H9 (cell line): ENCODE data around the gene CCDC85A. TPM values are rescaled to one million over a fixed set of nuclear protein-coding genes. Genes with fewer than 3 reads are reported as not detected.

Experiments used
- DNase-seq: peaks from one replicate; pipeline ENCODE4 v3.0.0-alpha.2; 2017
- H2AFZ ChIP-seq: one replicate; pipeline ENCODE4 v1.6.1; 2013; ENCODE audit warnings: mild to moderate bottlenecking, low read length, control low read depth, moderate library complexity
- H2AK5ac ChIP-seq: 2 replicates; pipeline ENCODE4 v1.6.1; 2013; ENCODE audit warnings: low read length, control low read depth, mixed read lengths; ENCODE audit not compliant: insufficient read length
- H2BK120ac ChIP-seq: one replicate; pipeline ENCODE4 v1.6.1; 2013; ENCODE audit warnings: low read depth, mild to moderate bottlenecking, low read length, control low read depth, inconsistent platforms; ENCODE audit not compliant: poor library complexity, severe bottlenecking
- H2BK12ac ChIP-seq: 2 replicates; pipeline ENCODE4 v1.6.1; 2013; ENCODE audit warnings: low read length, control low read depth, mixed read lengths, low read depth; ENCODE audit not compliant: insufficient read length
- H2BK15ac ChIP-seq: 2 replicates; pipeline ENCODE4 v1.6.1; 2013; ENCODE audit warnings: low read depth, low read length, control low read depth
- H2BK20ac ChIP-seq: one replicate; pipeline ENCODE4 v1.6.1; 2013; ENCODE audit warnings: low read depth, mild to moderate bottlenecking, low read length, control low read depth, inconsistent platforms; ENCODE audit not compliant: poor library complexity, severe bottlenecking
- H2BK5ac ChIP-seq: 2 replicates; pipeline ENCODE4 v1.6.1; 2013; ENCODE audit warnings: low read length, control low read depth, mixed read lengths; ENCODE audit not compliant: insufficient read length
- H3K14ac ChIP-seq: 2 replicates; pipeline ENCODE4 v1.6.1; 2013; ENCODE audit warnings: low read length, control low read depth; ENCODE audit not compliant: insufficient read depth
- H3K18ac ChIP-seq: 2 replicates; pipeline ENCODE4 v1.6.1; 2013; ENCODE audit warnings: low read depth, mild to moderate bottlenecking, mixed read lengths, low read length, control low read depth; ENCODE audit not compliant: insufficient read length
- H3K23ac ChIP-seq: 2 replicates; pipeline ENCODE4 v1.6.1; 2013; ENCODE audit warnings: low read length, control low read depth, mixed read lengths, low read depth; ENCODE audit not compliant: insufficient read length
- H3K23me2 ChIP-seq: 2 replicates; pipeline ENCODE4 v1.6.1; 2013; ENCODE audit warnings: low read depth, mild to moderate bottlenecking, mixed read lengths, low read length, control low read depth; ENCODE audit not compliant: insufficient read length, poor library complexity, severe bottlenecking
- H3K27ac ChIP-seq: 2 replicates; pipeline ENCODE4 v1.5.1; 2013; ENCODE audit warnings: low read length, control low read depth, mixed read lengths, low read depth; ENCODE audit not compliant: insufficient read length
- H3K27me3 ChIP-seq: 2 replicates; pipeline ENCODE4 v1.6.1; 2013; ENCODE audit warnings: low read length, control low read depth, inconsistent platforms; ENCODE audit not compliant: insufficient read depth
- H3K4ac ChIP-seq: 2 replicates; pipeline ENCODE4 v1.6.1; 2013; ENCODE audit warnings: low read depth, mild to moderate bottlenecking, control low read depth, inconsistent platforms, low read length, moderate library complexity
- H3K4me1 ChIP-seq: 2 replicates; pipeline ENCODE4 v1.6.1; 2013; ENCODE audit warnings: low read length, control low read depth, inconsistent platforms; ENCODE audit not compliant: insufficient read depth
- H3K4me2 ChIP-seq: 2 replicates; pipeline ENCODE4 v1.6.1; 2013; ENCODE audit warnings: low read length, control low read depth, mixed read lengths; ENCODE audit not compliant: insufficient read length, insufficient read depth
- H3K56ac ChIP-seq: 2 replicates; pipeline ENCODE4 v1.6.1; 2013; ENCODE audit warnings: low read depth, mild to moderate bottlenecking, mixed read lengths, low read length, control low read depth; ENCODE audit not compliant: insufficient read length
- H3K79me1 ChIP-seq: 2 replicates; pipeline ENCODE4 v1.6.1; 2013; ENCODE audit warnings: low read depth, mild to moderate bottlenecking, moderate library complexity, low read length, control low read depth, inconsistent platforms; ENCODE audit not compliant: insufficient read depth, poor library complexity, severe bottlenecking
- H3K79me2 ChIP-seq: 2 replicates; pipeline ENCODE4 v1.6.1; 2013; ENCODE audit warnings: low read length, control low read depth, inconsistent platforms; ENCODE audit not compliant: insufficient read depth
- H3K9ac ChIP-seq: 2 replicates; pipeline ENCODE4 v1.6.1; 2013; ENCODE audit warnings: low read length, control low read depth, mixed read lengths; ENCODE audit not compliant: insufficient read length; ENCODE audit errors: extremely low read depth
- H3K9me3 ChIP-seq: one replicate; pipeline ENCODE4 v1.6.1; 2013; ENCODE audit warnings: low read depth, low read length, inconsistent platforms; ENCODE audit not compliant: control insufficient read depth
- H3T11ph ChIP-seq: one replicate; pipeline ENCODE4 v1.6.1; 2013; ENCODE audit warnings: mild to moderate bottlenecking, low read length, control low read depth, inconsistent platforms
- H4K20me1 ChIP-seq: one replicate; pipeline ENCODE4 v1.6.1; 2013; ENCODE audit not compliant: control insufficient read depth, insufficient read length, insufficient read depth
- H4K5ac ChIP-seq: 2 replicates; pipeline ENCODE4 v1.6.1; 2013; ENCODE audit warnings: low read depth, mild to moderate bottlenecking, mixed read lengths, low read length, control low read depth; ENCODE audit not compliant: insufficient read length
- H4K8ac ChIP-seq: replicated peaks from 2 replicates; pipeline ENCODE4 v1.6.1; 2013; ENCODE audit warnings: low read length, control low read depth, mixed read lengths, low read depth; ENCODE audit not compliant: insufficient read length
- H4K91ac ChIP-seq: 2 replicates; pipeline ENCODE4 v1.6.1; 2013; ENCODE audit warnings: low read depth, mild to moderate bottlenecking, moderate library complexity, mixed read lengths, low read length, control low read depth; ENCODE audit not compliant: insufficient read length
- H3K27ac Mint-ChIP-seq, 3 experiments: 2 replicates in 2 of 3; 3 replicates in 1 of 3; pipeline ENCODE4 v1.8.0; 2020 to 2021; ENCODE audit warnings: mixed read lengths in 3 of 3, mild to moderate bottlenecking in 1 of 3, moderate library complexity in 1 of 3
- H3K27me3 Mint-ChIP-seq: 2 replicates; pipeline ENCODE4 v1.8.0; 2021; ENCODE audit warnings: low read depth, mild to moderate bottlenecking, moderate library complexity, mixed read lengths
- H3K36me3 Mint-ChIP-seq, 3 experiments: 2 replicates in 2 of 3; 3 replicates in 1 of 3; pipeline ENCODE4 v1.8.0; 2020 to 2021; ENCODE audit warnings: low read depth in 3 of 3, mixed read lengths in 3 of 3; ENCODE audit not compliant: insufficient read depth in 1 of 3
- H3K4me1 Mint-ChIP-seq, 2 experiments: 2 replicates each; pipeline ENCODE4 v1.8.0; 2020; ENCODE audit warnings: mixed read lengths in 2 of 2
- H3K4me3 Mint-ChIP-seq, 2 experiments: 2 replicates in 1 of 2; 3 replicates in 1 of 2; pipeline ENCODE4 v1.8.0; 2020 to 2021; ENCODE audit warnings: mild to moderate bottlenecking in 2 of 2, mixed read lengths in 2 of 2, moderate library complexity in 1 of 2
- H3K9me3 Mint-ChIP-seq, 2 experiments: 2 replicates in 1 of 2; 3 replicates in 1 of 2; pipeline ENCODE4 v1.8.0; 2020; ENCODE audit warnings: mild to moderate bottlenecking in 2 of 2, mixed read lengths in 2 of 2, moderate library complexity in 1 of 2
- WGBS: extraction: QIAGEN DNeasy Blood & Tissue Kit; methylation state at CpG from one replicate; pipeline ENCODE4 v1.1.7; 2013; ENCODE audit warnings: missing lambda C conversion rate, low lambda C conversion rate, mixed read lengths; ENCODE audit not compliant: insufficient read length; ENCODE audit errors: extremely low coverage; 5-methylcytosine and 5-hydroxymethylcytosine counted together
- total RNA-seq: library from RNA; stranded (reverse); gene quantifications from 2 replicates; pipeline ENCODE4 v1.2.1, GENCODE V29; 2021
- TF ChIP-seq, protein P1 (sequence below): fragments of 200-600 bp; sonication (generic); conservative IDR thresholded peaks from 3 replicates; pipeline ENCODE4 v1.8.0; 2021; ENCODE audit warnings: antibody characterized with exemption, mild to moderate bottlenecking

The CCDC85A gene
- total RNA-seq, 1 experiment from 2014 or later: 0.17 TPM

GRCh38 chr2:56262241-56262640 is 78.5 kb downstream of the CCDC85A start:
- Histone ChIP-seq H3K27me3 (no peaks in the 10 kb centered on the region), H2BK20ac (no peak overlapping the region), H4K5ac (no peak overlapping the region), H4K20me1 (no peaks in the 10 kb centered on the region), H3T11ph (no peak overlapping the region), H3K23ac (no peak overlapping the region), H3K9ac (no peak overlapping the region), H2BK15ac (no peak overlapping the region), H3K79me2 (no peaks in the 10 kb centered on the region), H3K79me1 (no peaks in the 10 kb centered on the region), H4K8ac (no peak overlapping the region), H3K23me2 (no peaks in the 10 kb centered on the region), H4K91ac (no peak overlapping the region), H3K27ac (no peak overlapping the region), H2BK120ac (no peak overlapping the region), H3K4me2 (no peak overlapping the region), H2BK12ac (no peak overlapping the region), H3K18ac (no peak overlapping the region), H2AK5ac (no peak overlapping the region), H2AFZ (no peak overlapping the region), H3K14ac (no peak overlapping the region), H2BK5ac (no peak overlapping the region), H3K56ac (no peak overlapping the region), H3K9me3 (no peaks in the 10 kb centered on the region), H3K4ac (no peak overlapping the region), H3K4me1 (no peaks in the 10 kb centered on the region)
- TF ChIP-seq, protein P1, sequence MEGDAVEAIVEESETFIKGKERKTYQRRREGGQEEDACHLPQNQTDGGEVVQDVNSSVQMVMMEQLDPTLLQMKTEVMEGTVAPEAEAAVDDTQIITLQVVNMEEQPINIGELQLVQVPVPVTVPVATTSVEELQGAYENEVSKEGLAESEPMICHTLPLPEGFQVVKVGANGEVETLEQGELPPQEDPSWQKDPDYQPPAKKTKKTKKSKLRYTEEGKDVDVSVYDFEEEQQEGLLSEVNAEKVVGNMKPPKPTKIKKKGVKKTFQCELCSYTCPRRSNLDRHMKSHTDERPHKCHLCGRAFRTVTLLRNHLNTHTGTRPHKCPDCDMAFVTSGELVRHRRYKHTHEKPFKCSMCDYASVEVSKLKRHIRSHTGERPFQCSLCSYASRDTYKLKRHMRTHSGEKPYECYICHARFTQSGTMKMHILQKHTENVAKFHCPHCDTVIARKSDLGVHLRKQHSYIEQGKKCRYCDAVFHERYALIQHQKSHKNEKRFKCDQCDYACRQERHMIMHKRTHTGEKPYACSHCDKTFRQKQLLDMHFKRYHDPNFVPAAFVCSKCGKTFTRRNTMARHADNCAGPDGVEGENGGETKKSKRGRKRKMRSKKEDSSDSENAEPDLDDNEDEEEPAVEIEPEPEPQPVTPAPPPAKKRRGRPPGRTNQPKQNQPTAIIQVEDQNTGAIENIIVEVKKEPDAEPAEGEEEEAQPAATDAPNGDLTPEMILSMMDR: no peak
- H3K4me3 Mint-ChIP-seq: no peak overlapping the region
- no peak for DNase-seq
- peaks cover 4% of the 10 kb centered on the region for H3K27me3 Mint-ChIP-seq
- WGBS: no CpG with 5 or more reads among the region's 1 CpG
- no peaks in the 10 kb centered on the region for H3K36me3 Mint-ChIP-seq
- no peaks in the 10 kb centered on the region for H3K4me1 Mint-ChIP-seq
- H3K9me3 Mint-ChIP-seq: no peaks in the 10 kb centered on the region
- no peak overlapping the region for H3K27ac Mint-ChIP-seq
